ENCODE measurements around the gene MAPK6. TPM values are rescaled to one million over a fixed set of nuclear protein-coding genes. Genes with fewer than 3 reads are reported as not detected.
A peak's percentile ranks its signal among the peaks of the same experiment; 100 is the strongest.
"Not testable (repeated sequence)": the region's sequence is repeated elsewhere in the genome, so short reads cannot be mapped to it uniquely, and the experiment has no call there.

The MAPK6 gene
- total RNA-seq, 4 donors from 2014 or later = 13.3 to 19.4 (median 14.2) TPM

DNA sequence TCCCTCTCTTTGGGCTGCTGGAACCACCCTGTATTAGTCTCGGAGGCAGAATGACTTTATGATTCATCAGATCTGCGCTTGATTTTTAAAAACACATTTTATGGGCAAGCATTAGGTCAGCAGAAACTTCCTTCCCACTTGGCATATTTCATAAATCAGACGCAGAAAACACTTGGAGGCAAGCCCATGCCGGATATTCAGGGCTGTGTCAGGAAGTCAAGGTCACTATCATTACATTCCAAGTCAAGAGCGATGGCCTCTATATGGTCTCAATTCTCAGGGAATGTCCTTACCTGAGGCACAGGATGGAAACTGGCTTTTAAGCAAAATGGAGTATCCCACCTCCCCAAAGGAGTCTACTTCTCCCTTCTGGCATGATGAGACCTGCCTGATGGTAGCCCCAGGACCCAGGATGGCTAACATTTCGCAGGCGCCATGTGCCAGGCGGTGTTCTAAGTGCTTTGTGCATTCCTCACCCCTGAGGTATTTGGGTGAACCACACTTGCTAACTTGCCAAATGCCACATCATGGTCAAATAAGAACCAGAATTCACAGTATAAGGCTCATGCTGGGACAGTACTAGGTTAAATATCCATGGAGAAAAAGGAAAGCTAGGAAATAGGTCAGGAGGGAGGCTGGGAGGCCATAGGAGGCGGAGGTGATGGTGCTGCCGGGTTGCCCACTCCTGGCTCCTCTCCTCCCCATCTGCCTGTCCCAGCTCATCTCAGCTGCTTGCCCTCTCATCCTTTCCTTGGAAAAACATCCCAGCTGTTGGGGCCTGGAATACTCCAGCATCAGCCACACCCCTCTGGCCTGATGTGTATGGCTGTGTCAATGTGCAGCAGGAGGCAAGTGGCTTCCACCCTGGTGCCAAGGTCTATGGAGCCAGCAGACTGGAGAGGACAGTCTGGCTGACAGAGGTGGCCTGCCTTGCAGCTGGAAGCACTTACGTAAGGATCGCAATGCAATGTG, 74.8 kb downstream of the MAPK6 start:
- peaks cover 8 to 22% (median 21%) of the 10 kb centered on the region in 4 donors for H3K4me1 ChIP-seq
- no peaks in the 10 kb centered on the region for H3K36me3 ChIP-seq
- TF ChIP-seq POLR2AphosphoS5 (IDR thresholded peaks at IDR 0.05) = peak in 1 of 2 donors; percentile 25
- no peak for TF ChIP-seq POLR2A (IDR thresholded peaks at IDR 0.05; ENCODE audit: low read depth)
- WGBS = 58% methylated on average over 10 of the region's 12 CpGs
- no peak overlapping the region for H3K4me3 ChIP-seq
- no peaks in the 10 kb centered on the region for H3K27me3 ChIP-seq
- peaks cover 0 to 10% (median 4%) of the 10 kb centered on the region in 4 donors for H3K9me3 ChIP-seq
- H3K27ac ChIP-seq (replicated peaks in 1 of 4) = peak overlapping the region in 2 of 4 donors; percentile 19 to 41
- DNase-seq (ENCODE audit: extremely low spot score) = no peak
- intact Hi-C loops (cut with DNase I) = no loop called here

DNA sequence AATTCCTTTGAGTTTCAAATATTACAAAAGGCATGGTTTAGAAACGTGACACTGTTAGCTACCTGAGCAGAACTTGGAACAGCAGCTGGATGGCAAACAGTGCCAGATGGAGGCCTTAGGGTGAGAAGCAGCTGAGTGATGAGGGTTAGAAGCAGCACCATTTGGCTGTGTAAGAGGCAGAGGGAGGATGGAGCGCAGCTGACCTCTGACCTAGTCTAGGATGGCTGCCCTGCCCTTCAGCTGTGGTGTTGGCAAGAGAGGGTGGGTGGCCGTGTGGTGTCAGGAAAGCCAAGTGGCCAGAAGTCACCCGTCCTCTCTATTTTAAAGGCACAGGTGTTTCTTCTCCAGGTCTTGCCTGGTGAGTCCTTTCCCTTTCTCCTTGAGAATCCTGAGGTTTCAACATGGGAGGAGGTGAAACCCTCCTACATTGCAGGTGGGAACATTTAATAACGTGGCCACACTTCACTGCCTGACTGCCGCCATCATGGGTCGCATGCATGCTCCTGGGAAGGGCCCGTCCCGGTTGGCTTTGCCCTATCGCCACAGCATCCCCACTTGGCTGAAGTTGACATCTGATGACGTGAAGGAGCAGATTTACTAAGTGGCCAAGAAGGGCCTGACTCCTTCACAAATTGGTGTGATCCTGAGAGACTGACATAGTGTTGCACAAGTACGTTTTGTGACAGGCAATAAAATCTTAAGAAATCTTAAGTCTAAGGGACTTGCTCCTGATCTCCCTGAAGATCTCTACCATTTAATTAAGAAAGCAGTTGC, 76.0 kb downstream of the MAPK6 start:
- intact Hi-C loops (cut with DNase I) = no loop called here
- H3K4me3 ChIP-seq = no peak overlapping the region
- 88% methylated on average over 11 of the region's 12 CpGs for WGBS
- peak overlapping the region in 1 of 4 donors; percentile 48 for H3K27ac ChIP-seq (replicated peaks in 1 of 4)
- TF ChIP-seq POLR2AphosphoS5 (IDR thresholded peaks at IDR 0.05) (no peak), POLR2A (IDR thresholded peaks at IDR 0.05; ENCODE audit: low read depth) (no peak), EP300 (IDR thresholded peaks at IDR 0.05) (no peak)
- TF ChIP-seq, protein P1, sequence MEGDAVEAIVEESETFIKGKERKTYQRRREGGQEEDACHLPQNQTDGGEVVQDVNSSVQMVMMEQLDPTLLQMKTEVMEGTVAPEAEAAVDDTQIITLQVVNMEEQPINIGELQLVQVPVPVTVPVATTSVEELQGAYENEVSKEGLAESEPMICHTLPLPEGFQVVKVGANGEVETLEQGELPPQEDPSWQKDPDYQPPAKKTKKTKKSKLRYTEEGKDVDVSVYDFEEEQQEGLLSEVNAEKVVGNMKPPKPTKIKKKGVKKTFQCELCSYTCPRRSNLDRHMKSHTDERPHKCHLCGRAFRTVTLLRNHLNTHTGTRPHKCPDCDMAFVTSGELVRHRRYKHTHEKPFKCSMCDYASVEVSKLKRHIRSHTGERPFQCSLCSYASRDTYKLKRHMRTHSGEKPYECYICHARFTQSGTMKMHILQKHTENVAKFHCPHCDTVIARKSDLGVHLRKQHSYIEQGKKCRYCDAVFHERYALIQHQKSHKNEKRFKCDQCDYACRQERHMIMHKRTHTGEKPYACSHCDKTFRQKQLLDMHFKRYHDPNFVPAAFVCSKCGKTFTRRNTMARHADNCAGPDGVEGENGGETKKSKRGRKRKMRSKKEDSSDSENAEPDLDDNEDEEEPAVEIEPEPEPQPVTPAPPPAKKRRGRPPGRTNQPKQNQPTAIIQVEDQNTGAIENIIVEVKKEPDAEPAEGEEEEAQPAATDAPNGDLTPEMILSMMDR (IDR thresholded peaks at IDR 0.05) = no peak
- DNase-seq (ENCODE audit: extremely low spot score) = no peak
- H3K27me3 ChIP-seq = no peaks in the 10 kb centered on the region
- H3K36me3 ChIP-seq = no peaks in the 10 kb centered on the region
- H3K9me3 ChIP-seq = peaks cover 0 to 9% (median 2%) of the 10 kb centered on the region in 4 donors
- H3K4me1 ChIP-seq = peaks cover 8 to 22% (median 21%) of the 10 kb centered on the region in 4 donors

DNA sequence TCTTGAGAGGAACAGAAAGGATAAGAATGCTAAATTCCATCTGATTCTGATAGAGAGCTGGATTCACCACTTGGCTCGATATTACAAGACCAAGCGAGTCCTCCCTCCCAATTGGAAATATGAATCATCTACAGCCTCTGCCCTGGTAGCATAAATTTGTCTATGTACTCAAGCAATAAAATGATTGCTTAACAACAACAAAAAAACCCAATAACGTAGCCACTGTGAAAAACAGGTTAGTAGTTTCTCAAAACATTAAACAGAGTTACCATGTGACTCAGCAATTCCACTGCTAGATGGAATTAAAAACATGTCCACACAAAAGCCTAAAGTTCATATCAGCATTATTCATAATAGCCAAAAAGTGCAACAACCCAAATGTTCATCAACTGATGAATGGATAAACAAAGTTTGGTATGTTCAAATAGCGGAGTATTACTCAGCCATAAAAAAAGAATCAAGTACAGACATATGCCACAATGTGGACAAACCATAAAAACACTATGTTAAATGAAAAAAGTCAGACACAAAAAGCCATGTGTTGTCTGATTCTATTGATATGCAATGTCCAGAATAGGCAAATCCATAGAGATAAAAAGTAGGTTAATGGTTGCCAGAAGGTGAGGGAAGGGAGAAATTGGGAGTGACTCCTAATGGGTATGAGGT, 76.7 kb downstream of the MAPK6 start:
- peak overlapping the region in 1 of 4 donors; percentile 30 for H3K27ac ChIP-seq (replicated peaks in 1 of 4)
- no peak for DNase-seq (ENCODE audit: extremely low spot score)
- intact Hi-C loops (cut with DNase I) = no loop called here
- peaks cover 8 to 22% (median 21%) of the 10 kb centered on the region in 4 donors for H3K4me1 ChIP-seq
- no peaks in the 10 kb centered on the region for H3K36me3 ChIP-seq
- TF ChIP-seq POLR2AphosphoS5 (IDR thresholded peaks at IDR 0.05) (peak in 1 of 2 donors; percentile 20), EP300 (IDR thresholded peaks at IDR 0.05) (no peak)
- no peak overlapping the region for H3K4me3 ChIP-seq
- H3K27me3 ChIP-seq = no peaks in the 10 kb centered on the region
- 46% methylated on average over 4 of the region's 4 CpGs for WGBS
- H3K9me3 ChIP-seq = peaks cover 0 to 2% (median 0%) of the 10 kb centered on the region in 4 donors

DNA sequence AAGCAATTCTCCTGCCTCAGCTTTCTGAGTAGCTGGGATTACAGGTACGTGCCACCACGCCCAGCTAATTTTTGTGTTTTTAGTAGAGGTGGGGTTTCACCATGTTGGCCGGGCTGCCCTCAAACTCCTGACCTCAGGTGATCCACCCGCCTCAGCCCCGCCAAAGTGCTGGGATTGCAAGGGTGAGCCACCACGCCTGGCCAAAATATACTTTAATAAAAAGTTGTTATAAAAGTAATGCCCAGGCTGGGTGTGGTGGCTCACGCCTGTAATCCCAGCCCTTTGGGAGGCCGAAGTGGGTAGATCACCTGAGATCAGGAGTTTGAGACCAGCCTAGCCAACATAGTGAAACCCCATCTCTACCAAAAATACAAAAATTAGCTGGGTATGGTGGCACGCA, 77.5 kb downstream of the MAPK6 start:
- H3K27ac ChIP-seq (replicated peaks in 1 of 4); H3K27me3 ChIP-seq; intact Hi-C loops (cut with DNase I); H3K36me3 ChIP-seq; DNase-seq (ENCODE audit: extremely low spot score); H3K9me3 ChIP-seq; H3K4me3 ChIP-seq: not testable (repeated sequence)
- WGBS = 95% methylated on average over 9 of the region's 9 CpGs
- H3K4me1 ChIP-seq = peaks cover 8 to 26% (median 21%) of the 10 kb centered on the region in 4 donors

DNA sequence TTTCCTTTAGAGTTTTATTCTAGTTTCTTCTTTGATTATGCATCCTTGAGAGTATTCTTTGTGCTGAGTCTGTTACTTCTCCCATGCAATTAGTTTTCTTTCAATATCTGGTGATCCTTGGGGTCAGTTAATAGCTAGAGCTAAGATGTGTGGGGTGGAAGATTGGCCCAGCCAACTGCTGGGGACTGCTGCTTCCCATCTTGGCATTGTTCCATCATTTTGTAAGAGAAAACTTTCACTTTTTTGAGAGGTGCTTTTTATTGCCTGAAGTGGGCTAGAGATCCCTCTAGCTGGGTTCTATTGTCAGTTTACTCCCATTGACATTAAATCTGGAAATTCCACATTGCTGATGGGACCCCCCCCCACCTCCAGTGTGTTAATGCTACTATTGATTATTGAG, 78.2 kb downstream of the MAPK6 start:
- DNase-seq (ENCODE audit: extremely low spot score) = no peak
- Histone ChIP-seq H3K9me3 (no peaks in the 10 kb centered on the region), H3K36me3 (no peaks in the 10 kb centered on the region), H3K4me1 (peaks cover 8 to 26% (median 21%) of the 10 kb centered on the region in 4 donors), H3K4me3 (no peak overlapping the region), H3K27me3 (no peaks in the 10 kb centered on the region), H3K27ac (replicated peaks in 1 of 4) (no peak overlapping the region)
- intact Hi-C loops (cut with DNase I) = no loop called here
- TF ChIP-seq POLR2A (IDR thresholded peaks at IDR 0.05; ENCODE audit: low read depth) = no peak
- TF ChIP-seq EP300 (IDR thresholded peaks at IDR 0.05) = no peak
- TF ChIP-seq POLR2AphosphoS5 (IDR thresholded peaks at IDR 0.05) = no peak
- TF ChIP-seq, protein P1 (IDR thresholded peaks at IDR 0.05) = no peak

Data from esophagus muscularis mucosa (tissue), 4 donors.